HG03280 (cell line): ENCODE data around the gene CACYBP.

Experiments used
- ATAC-seq: cut with Tn5 transposase; IDR thresholded peaks from one replicate; pipeline ENCODE4 v1.9.1; 2021; ENCODE audit warnings: mild to moderate bottlenecking, moderate library complexity; ENCODE audit not compliant: unreplicated experiment

CACYBP gene

DNA sequence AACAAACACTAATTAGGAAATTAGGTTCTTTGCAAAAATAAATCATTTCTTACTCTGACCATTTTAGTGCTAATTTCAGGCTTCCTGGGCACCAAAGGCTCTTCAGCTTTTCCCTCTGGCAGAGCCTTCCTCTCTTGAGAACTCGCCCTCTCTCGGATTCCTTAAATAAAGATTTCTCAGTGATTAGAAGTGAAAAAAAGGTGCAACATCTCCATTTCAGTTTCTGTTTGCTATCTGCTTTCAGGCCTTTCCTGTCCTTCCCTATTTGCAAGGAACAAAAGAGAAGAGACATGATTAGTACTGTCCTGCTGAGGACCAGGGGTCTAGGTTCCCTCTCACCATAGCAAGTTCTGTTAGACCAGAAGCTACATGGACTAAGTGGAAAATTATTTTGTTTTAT is 27.8 kb upstream of the CACYBP start:
- no peak for ATAC-seq

DNA sequence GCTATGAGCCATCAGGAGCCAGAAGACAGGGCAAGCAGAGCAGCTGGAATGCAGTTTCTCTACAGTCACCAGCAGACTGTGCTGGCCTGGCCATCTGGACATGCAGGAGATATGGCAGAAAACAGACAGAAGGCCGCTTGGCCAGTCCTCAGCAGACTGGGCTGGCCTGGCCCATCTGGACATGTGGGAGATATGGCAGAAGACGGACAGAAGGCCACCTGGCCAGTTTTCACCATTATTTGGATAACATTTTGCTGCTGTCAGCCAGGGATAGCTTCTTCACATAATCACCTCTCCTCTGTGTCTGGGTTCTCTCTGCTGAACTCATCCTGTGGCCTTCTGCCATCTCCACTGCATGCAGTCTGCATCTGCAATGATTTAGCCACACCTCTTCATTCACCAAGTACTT is 25.0 kb upstream of the CACYBP start:
- no peak for ATAC-seq

DNA sequence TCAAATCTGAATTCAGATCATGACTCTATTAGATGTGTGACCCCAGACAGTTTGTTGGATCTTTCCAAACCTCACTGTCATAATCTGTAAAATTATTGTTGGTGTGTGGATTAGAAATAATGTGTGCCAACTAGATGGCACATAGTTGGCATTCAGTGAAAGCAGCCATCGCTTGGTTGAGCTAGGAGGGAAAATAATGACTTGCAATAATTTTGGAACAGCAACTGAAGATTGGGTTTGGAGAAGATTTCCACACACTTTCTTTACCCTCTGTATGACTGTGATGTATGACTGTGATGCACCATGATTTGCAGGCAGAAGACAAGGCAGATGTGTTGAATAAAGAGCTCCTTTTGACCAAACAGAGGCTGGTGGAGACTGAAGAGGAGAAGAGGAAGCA is 24.0 kb upstream of the CACYBP start:
- ATAC-seq, result no peak

DNA sequence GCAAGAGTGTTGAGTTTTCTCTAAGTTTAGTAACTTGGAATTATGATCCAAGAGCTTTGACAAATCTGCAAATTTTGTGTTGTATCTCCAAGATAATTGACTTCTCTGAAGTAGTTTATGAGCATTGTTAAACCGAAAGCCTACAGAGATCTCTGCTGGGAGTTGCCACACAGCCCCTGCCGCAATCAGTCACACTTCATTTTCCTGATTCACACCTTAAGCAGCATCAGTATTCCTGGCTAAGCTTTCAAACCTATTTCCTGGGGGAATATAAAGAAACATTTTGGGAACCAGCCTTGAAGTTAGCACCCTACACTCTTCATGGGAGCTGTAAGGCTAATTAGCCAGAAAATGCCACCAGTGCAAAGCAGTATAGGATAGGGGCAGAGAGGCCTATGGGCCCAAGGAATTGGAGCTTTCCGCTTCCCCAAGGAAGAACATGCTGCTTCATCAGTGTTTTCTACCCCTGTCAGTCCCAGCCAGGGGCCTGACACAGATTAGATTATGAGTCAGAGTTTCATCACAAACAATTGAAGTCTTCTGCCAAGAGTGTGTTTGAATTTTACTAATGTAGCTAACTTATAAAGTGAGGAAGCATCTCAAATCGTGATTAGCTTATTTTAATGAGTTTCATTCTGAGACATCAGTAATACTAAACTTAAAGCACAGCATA is 23.2 kb upstream of the CACYBP start:
- no peak for ATAC-seq

DNA sequence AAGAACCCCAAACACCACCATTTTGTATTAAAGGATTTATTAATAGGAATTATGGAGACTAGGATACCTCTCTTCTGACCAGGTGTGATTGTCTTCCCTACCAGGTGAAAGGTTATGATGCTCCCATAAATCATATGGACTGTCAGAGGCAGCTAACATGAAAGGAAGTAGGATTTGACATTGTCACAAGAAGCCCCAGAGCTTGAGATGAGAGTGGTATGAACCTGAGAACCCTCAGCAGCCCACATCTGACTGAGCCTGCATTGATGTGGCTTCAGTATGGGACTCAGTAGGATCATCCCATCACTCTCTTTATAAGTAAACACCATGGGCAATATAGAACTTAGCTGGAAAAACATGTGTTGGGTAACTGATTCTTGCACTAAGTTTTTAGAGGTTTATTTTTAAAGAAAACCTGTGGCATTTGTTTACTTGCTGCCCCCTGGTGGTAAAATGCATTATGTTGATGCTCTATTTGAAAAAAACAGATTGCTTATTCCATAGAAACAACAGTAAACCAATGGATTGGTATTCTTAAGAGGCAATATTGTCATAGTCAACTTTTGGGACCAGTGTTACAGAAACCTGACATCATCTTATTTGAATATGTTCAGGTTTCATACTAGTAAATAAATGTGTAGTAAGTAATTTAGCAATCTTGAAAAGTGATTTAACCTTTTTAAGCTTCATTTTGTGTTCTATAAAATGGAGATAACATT is 16.6 kb upstream of the CACYBP start:
- ATAC-seq, result no peak

DNA sequence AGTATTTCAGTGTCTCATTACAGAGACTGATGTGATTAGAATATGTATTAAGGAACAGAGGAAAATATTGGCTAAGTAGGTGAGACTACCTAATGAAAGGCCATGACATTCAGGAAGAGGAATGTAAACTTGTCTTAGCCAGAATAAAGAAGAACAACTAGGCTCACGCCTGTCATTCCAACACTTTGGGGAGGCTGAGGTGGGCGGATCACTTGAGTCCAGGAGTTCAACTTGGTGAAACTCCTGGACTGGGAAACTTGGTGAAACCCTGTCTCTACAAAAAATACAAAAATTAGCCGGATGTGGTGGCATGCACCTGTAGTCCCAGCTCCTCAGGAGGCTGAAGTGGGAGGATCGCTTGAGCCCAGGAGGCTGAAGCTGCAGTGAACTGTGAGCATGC is 14.8 kb upstream of the CACYBP start:
- no peak for ATAC-seq

DNA sequence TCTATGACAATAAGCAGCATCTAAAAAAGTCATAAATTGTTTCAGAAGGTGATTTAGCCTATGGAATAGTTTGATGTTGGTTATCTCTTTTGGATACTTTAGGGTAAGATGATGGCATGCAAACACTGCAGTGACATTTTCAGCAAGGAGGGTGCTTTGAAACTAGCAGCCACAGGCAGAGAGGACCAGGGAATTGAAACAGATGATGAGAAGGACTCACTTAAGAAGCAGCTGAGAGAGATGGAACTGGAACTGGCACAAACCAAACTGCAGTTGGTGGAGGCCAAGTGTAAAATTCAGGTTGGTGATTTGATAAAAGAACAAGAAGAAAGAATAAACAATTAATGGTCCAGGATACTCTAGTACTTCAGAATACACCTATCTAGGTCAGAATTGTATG is 11.2 kb upstream of the CACYBP start:
- ATAC-seq, result peak; percentile 15

DNA sequence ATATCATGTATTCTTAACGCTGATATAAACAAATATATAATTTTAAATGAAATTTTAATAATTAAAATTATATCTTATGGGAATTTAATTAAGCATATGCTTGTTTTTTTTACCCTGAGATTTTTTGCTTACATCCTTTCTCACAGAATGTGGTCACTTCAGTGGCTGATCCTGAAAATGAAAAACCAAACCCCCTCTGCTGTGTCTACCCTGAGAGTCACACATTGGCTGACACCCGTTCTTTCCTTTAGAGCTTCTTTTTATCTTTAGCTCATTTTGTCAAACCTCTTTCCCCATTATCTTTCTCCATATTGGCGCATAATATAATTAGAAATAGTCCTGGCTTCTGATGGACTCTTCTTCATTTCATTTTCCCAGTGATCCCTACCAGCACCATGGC is 10.8 kb upstream of the CACYBP start:
- peak; percentile 50 for ATAC-seq

DNA sequence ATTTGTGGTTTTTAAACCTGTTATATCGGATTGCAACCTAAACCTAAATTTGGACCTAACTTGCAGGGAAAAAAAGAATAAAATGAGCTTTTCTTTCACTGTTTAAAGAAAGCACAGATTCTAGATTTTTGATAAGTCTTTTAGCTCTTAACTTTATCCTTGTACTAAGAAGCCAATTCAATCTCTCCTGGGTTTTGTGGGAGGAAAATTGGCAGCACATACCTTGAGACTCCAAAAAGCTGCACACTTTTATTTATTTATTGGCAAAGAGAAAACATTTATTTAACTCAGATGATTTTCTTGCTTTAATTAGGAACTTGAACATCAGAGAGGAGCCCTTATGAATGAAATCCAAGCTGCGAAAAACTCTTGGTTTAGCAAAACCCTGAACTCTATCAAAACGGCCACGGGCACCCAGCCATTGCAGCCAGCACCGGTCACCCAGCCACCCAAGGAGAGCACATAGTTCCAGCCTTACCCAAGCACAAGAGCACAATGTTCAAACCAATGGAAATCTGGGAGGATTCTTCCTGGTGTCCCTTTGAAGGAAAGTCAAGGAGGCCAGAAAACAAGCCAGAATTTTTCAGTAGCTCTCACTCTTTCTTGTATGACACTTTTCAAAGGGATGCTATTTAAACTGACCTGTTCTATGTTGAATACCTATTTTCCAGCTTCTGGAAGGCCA is 10.1 kb upstream of the CACYBP start:
- ATAC-seq, result no peak

DNA sequence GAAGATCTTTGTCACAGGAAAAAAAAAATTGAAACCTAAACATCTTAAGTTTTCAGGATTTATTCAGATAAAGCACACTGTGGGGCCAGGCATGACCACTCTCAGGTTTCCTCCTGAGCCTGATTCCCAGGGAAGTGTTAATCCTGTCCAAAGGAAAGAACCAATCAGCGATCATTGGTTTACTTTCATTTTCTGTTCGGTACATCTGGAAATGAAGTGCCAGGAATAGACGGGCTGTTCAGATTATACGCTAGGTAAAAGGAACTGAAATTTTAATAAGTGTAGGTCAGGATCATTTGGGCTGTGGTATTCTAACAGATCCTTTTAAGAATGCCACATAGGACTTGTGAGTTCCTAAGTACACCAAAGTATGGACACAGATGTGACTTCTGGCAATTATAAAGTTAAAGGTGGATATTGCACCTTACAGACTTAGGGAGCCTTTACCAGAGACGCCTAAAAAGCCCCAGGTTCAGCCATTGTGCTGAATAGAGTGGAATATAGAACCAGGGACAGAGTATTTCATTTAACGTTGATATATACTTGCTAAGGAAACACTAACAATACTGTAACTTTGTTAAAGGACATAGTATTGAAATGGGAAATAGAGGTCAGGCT is 9.3 kb upstream of the CACYBP start:
- no peak for ATAC-seq

DNA sequence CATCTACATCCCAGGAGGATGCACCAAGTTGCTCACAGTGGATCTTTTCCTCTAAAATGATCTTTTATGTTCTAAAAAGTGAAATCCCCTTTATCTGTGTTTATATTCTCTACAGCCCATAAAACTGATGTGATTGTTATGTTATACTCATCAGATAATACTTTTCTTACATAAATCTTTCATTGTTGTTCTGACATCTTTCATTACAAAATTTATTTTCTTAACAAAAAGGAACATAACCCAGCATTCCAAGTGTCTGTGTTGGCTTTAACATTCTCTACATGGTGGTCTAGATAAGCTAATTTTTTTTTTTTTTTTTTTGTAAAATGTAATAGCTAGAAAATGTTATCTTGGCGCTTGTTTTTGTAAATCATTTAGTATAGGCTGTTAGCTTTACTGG is 8.3 kb upstream of the CACYBP start:
- ATAC-seq, result no peak

DNA sequence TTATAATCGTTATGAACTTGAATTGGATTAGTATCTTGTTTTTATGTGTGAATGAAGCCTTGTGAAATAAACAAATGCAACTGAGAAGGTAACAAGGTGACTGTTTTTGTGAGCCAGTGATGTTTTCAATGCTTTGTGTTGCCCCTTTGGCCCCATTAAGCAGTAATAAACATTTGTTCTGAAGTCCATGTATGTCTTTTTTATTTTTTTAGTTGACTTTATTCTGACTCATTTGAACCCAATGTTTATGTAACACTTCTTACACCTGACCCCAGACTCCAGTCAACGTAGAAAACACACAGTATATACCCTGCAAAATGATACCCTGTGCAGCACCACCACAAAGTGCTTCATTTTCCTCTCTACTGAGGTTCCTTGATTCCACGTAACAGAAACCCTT is 4.6 kb upstream of the CACYBP start:
- ATAC-seq, result no peak

DNA sequence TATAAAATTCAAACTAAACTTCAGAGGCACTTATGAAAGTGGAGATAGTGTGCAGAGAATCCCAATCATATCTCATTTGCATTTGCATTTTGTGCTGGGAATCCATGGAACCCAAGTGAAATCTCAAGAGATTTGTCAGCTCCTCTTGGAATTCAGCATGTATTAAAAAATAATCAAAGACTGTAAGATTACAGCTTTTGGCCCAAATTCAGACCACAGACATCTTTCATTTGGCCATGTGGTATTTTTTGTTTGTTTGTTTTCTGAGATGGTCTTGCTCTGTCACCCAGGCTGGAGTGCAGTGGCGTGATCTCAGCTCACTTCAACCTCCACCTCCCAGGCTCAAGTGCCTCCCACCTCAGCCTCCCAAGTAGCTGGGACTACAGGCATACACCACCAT is 3.8 kb upstream of the CACYBP start:
- ATAC-seq, result no peak

DNA sequence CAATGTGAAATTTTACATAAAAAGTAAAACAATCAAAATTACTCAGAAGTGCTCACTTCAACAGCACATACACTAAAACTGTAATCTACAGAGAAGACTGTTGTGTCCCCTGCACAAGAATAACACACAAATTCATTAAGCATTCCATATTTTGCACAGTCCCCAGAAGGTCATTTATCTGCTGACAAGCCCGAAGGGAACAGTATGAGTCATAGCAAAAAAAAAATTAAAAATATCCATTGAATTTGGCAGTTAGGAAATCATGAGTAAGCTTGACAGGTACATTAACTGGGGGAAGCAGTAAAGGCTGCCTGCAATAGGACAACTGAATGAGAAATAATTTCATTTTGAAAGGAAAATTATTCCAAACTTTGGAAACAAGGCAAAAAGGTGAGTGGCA is 3.3 kb upstream of the CACYBP start:
- ATAC-seq, result no peak

DNA sequence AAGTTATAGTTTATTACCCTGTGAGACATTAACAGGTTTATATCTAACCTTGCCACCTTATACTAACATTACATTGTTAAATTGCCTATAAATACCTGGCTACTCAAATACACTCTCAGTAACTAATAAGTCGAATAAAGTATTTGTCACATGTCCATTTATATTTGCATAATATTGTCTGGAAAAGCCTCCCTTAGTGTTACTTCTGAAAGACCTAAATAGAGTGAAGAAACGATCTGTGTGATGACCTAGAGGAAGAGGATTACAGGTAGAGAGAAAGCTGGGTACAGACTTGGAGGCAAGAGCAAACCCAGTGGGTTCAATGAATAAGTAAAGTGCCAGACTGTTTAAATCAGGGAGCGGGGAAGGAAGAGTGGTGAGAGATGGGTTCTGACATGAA is 2.7 kb upstream of the CACYBP start:
- no peak for ATAC-seq

DNA sequence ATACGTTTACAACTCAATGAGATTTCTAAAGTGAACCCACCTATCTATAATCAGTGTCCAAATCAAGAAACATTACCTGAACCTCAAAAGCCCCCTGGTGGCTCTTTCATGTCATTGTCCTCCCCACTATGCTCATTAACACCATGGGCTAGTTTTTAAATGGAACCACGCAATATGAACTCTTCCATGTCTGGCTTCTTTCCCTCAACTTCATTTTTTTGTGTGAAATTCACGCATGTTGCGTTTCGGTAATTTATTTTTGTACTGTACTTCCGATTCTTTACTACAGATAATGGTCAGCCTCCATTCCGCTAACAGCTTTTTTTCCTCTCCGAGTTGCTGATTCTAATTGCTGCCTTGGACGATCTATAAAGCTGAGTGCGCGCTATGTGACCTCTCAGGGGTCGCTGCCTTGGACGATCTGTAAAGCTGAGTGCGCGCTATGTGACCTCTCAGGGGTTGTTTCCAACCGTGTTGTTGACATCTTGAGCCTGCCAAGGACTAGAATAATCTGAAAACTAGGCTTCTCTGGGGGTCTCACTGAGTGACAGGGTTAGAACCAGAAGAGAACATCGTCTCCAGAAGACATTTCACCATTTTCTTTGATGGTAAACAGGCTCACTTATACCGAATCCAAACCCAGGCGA is 1.1 kb upstream of the CACYBP start:
- ATAC-seq, result no peak

DNA sequence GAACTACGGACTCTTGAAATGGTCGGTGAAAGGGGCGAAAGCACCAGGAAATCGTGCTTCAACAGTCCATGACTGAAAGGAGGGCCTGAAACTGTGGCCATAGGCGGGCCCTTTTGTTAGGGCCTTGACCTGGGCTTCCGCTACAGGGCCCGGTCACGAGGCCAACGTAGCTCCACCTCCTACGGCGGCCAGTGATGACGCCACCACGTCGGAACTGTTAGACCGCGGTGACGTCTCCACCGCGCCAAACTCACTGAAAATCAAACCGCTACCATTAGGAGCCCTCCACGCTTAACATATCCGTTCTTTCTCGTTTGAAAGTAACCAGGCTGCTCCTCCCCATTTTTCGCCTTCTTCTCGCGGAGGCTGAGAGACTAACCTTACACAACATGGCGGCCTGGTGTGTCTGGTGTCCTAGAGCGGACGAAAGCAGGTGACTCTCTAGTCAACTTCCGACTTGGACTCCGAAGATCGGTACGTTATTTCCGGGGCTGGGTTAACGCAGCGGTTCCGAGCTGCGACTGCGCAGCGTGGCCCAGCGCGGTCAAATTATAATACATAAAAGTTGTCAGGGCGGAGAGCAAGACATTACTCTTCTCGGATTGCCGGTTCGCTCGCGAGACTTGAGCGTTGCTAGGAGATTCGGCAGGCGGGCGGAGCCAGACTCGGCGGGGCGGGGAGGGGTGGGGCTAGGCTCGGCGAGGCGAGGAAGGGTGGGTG is 371 bp upstream of the CACYBP start:
- ATAC-seq, result peak; percentile 76

DNA sequence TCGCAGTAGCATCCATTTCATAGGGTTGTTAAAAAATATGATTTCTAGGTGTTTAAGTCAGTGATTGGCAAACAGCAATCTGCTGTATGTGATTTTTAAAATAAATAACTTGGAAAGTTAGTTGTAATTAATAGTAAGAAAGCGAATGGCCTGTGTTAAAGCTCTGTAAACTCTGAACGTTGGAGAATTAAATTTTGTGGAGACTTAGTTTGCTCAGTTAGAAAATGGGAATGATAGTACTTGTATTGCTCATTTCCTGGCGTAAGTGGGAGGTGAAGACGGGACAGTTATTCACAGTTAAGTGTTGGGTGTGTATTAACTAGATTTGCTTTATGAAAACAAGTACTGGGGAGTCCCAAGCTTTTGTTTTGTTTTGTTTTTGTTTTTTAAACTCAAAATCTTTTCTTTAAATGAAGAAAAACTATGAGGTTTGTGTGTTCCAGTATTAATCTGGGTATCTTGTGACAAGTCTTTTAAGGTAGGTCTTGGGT is 995 bp downstream of the CACYBP start:
- no peak for ATAC-seq

DNA sequence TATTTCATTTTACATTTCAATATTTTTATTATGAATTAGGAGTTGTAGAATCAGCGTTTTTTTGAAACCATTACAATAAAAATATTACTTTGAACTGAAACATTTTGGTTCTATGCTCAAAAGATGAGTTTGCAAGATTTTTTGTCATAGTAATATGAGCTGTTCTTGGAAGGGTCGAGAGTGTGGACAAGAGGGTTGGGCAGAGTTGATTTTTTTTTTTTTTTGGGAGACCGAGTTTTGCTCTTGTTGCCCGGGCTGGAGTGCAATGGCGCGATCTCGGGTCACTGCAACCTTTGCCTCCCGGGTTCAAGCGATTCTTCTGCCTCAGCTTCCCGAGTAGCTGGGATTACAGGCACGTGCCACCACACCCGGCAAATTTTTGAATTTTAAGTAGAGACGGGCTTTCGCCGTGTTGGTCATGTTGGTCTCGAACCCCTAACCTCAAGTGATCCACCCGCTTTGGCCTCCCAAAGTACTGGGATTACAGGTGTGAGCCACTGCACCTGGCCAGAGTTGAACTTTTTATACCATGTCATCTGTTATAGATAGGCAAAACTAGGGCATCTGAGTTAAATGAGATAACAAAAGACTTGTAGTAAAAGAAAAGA is 3.3 kb downstream of the CACYBP start:
- ATAC-seq, result no peak

DNA sequence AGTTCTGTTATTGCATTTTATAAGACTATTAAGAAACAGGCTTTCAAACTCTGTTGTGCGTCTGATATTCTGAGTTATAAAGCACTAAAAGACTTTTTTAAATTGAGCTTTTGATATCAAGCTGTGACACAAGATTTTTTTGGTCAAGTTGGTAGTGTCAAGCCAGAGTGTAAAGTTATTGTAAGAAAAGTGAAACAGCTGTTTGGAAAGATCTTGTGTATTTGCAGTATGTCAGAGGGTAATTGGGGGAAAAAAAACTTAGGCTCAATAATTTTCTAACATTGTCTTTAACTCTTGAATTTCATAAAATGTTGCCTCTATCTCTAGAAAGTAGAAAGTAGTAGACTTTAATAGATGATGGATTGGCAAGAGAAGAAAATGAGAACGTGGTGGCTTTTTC is 3.8 kb downstream of the CACYBP start:
- ATAC-seq, result no peak
